ENCODE measurements around the gene FCMR.

FCMR gene

DNA sequence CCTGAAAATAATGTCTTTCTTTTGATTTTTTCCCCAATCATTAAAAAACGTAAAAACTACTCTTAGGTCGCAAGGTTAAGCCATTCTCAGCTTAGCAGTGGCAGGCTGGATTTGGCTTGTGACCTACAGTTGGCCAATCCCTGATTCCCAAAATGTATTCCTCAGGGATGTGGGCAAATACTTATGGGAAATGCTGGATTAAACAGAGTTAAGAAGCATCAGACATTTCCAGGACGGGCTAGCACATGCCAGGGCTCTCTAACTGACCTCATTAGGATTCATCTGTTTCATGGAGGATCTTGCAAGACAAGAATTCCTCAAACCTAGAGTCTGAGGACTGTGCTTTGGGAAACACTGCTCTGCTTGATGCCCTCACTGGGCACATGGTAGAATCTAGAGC lies 25.5 kb downstream of the FCMR start:
- Histone ChIP-seq H3K27me3 (ENCODE audit: control insufficient read depth, low read length) (peaks cover 32% of the 10 kb centered on the region), H4K20me1 (ENCODE audit: control insufficient read depth, insufficient read depth, low read depth, low read length) (no peaks in the 10 kb centered on the region), H3K4me1 (ENCODE audit: control insufficient read depth, low read length) (peaks cover under 1% of the 10 kb centered on the region), H3F3A (ENCODE audit: control insufficient read depth, insufficient read depth) (no peaks in the 10 kb centered on the region), H3K36me3 (ENCODE audit: control insufficient read depth, low read length) (no peaks in the 10 kb centered on the region), H3K9me2 (replicated peaks; ENCODE audit: control insufficient read depth, low read length) (no peaks in the 10 kb centered on the region), H3K4me2 (ENCODE audit: low read length) (no peak overlapping the region), H3K9me3 (ENCODE audit: control insufficient read depth, insufficient read depth, low read length) (no peaks in the 10 kb centered on the region), H3K4me3 (ENCODE audit: low read length) (no peak overlapping the region), H3K79me2 (ENCODE audit: control insufficient read depth, low read length) (no peaks in the 10 kb centered on the region), H3K27ac (ENCODE audit: low read depth, low read length) (no peak overlapping the region)
- TF ChIP-seq, protein P1, sequence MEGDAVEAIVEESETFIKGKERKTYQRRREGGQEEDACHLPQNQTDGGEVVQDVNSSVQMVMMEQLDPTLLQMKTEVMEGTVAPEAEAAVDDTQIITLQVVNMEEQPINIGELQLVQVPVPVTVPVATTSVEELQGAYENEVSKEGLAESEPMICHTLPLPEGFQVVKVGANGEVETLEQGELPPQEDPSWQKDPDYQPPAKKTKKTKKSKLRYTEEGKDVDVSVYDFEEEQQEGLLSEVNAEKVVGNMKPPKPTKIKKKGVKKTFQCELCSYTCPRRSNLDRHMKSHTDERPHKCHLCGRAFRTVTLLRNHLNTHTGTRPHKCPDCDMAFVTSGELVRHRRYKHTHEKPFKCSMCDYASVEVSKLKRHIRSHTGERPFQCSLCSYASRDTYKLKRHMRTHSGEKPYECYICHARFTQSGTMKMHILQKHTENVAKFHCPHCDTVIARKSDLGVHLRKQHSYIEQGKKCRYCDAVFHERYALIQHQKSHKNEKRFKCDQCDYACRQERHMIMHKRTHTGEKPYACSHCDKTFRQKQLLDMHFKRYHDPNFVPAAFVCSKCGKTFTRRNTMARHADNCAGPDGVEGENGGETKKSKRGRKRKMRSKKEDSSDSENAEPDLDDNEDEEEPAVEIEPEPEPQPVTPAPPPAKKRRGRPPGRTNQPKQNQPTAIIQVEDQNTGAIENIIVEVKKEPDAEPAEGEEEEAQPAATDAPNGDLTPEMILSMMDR (IDR thresholded peaks at IDR 0.05; ENCODE audit: low read depth, low read length, poor library complexity, severe bottlenecking) = no peak
- no peak for TF ChIP-seq EZH2phosphoT487 (IDR thresholded peaks at IDR 0.05; ENCODE audit: borderline replicate concordance, low read length)

DNA sequence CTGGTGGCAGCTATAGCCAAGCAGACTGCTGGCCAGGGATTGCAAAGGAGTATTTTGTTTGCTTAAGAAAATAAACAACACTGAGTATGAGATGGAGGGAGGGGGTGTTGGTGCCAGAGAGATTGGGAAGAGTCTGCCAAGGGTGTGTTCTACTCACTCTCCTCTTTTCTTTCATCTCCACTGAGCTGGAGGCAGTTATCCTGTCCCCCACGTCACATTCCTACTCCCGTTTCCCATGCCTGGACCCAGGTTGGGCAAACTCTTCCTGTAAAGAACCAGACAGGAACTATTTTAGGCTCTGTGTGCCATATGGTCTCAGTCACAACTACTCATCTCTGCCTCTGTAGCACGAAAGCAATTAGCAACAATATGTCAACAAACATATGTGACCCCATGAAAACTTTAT lies 25.9 kb downstream of the FCMR start:
- no peak overlapping the region for H3K4me2 ChIP-seq (ENCODE audit: low read length)
- no peaks in the 10 kb centered on the region for H4K20me1 ChIP-seq (ENCODE audit: control insufficient read depth, insufficient read depth, low read depth, low read length)
- no peak overlapping the region for H3K27ac ChIP-seq (ENCODE audit: low read depth, low read length)
- peaks cover 4% of the 10 kb centered on the region for H3K4me1 ChIP-seq (ENCODE audit: control insufficient read depth, low read length)
- peaks cover 32% of the 10 kb centered on the region for H3K27me3 ChIP-seq (ENCODE audit: control insufficient read depth, low read length)
- no peaks in the 10 kb centered on the region for H3K79me2 ChIP-seq (ENCODE audit: control insufficient read depth, low read length)
- no peaks in the 10 kb centered on the region for H3K36me3 ChIP-seq (ENCODE audit: control insufficient read depth, low read length)
- no peaks in the 10 kb centered on the region for H3K9me3 ChIP-seq (ENCODE audit: control insufficient read depth, insufficient read depth, low read length)
- no peaks in the 10 kb centered on the region for H3F3A ChIP-seq (ENCODE audit: control insufficient read depth, insufficient read depth)
- no peaks in the 10 kb centered on the region for H3K9me2 ChIP-seq (replicated peaks; ENCODE audit: control insufficient read depth, low read length)
- no peak overlapping the region for H3K4me3 ChIP-seq (ENCODE audit: low read length)
- TF ChIP-seq, protein P1 (IDR thresholded peaks at IDR 0.05; ENCODE audit: low read depth, low read length, poor library complexity, severe bottlenecking) = no peak
- TF ChIP-seq EZH2phosphoT487 (IDR thresholded peaks at IDR 0.05; ENCODE audit: borderline replicate concordance, low read length) = no peak

DNA sequence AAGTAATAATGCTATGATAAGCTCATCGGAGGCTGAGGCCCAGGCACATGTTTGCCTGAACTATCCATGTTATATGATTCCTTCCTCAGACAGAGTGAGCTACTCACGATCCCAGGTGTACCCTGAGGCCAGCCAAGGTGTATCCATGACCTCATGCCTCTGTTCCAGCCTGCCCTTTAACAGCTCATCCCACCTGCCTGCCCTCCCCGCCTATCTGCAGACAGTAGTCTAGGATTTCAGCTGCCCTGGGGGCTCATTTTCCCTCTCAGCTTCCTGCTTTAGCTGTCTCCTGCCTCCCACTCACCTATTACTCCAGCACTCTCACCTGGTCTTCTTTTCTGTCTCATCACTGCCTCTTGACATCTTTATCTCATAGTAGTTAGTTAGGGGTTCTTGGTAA lies 26.4 kb downstream of the FCMR start:
- Histone ChIP-seq H3K79me2 (ENCODE audit: control insufficient read depth, low read length) (no peaks in the 10 kb centered on the region), H3K4me1 (ENCODE audit: control insufficient read depth, low read length) (peaks cover 9% of the 10 kb centered on the region), H3K27ac (ENCODE audit: low read depth, low read length) (no peak overlapping the region), H3K9me3 (ENCODE audit: control insufficient read depth, insufficient read depth, low read length) (no peaks in the 10 kb centered on the region), H3K27me3 (ENCODE audit: control insufficient read depth, low read length) (peaks cover 29% of the 10 kb centered on the region), H3K36me3 (ENCODE audit: control insufficient read depth, low read length) (no peaks in the 10 kb centered on the region), H3K4me2 (ENCODE audit: low read length) (no peak overlapping the region), H3K9me2 (replicated peaks; ENCODE audit: control insufficient read depth, low read length) (no peaks in the 10 kb centered on the region), H4K20me1 (ENCODE audit: control insufficient read depth, insufficient read depth, low read depth, low read length) (no peaks in the 10 kb centered on the region), H3K4me3 (ENCODE audit: low read length) (no peak overlapping the region), H3F3A (ENCODE audit: control insufficient read depth, insufficient read depth) (no peaks in the 10 kb centered on the region)
- TF ChIP-seq, protein P1 (IDR thresholded peaks at IDR 0.05; ENCODE audit: low read depth, low read length, poor library complexity, severe bottlenecking) = no peak
- no peak for TF ChIP-seq EZH2phosphoT487 (IDR thresholded peaks at IDR 0.05; ENCODE audit: borderline replicate concordance, low read length)

DNA sequence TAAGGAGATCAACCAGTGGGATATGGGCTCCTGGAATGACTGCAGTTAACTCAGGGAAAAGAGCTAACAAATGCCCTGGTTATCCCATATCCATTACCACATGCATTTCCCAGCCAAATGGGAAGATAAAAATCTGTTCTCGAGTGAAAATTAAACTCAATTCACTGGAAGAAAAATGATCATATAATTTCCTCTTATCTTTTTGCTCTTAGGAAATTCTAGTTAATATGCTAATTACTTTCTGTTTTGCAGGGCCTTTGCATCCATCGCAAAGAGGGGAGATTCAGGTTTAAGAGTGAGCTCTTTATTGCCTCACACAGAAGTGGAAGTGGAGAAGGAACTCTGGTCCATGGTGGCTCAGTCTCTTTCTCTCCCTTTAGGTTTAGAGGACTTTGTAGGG lies 28.4 kb downstream of the FCMR start:
- Histone ChIP-seq H3K4me3 (ENCODE audit: low read length) (no peak overlapping the region), H4K20me1 (ENCODE audit: control insufficient read depth, insufficient read depth, low read depth, low read length) (no peaks in the 10 kb centered on the region), H3K79me2 (ENCODE audit: control insufficient read depth, low read length) (no peaks in the 10 kb centered on the region), H3K27me3 (ENCODE audit: control insufficient read depth, low read length) (peaks cover 37% of the 10 kb centered on the region), H3K4me2 (ENCODE audit: low read length) (no peak overlapping the region), H3K27ac (ENCODE audit: low read depth, low read length) (no peak overlapping the region), H3K9me3 (ENCODE audit: control insufficient read depth, insufficient read depth, low read length) (no peaks in the 10 kb centered on the region), H3K4me1 (ENCODE audit: control insufficient read depth, low read length) (peaks cover 10% of the 10 kb centered on the region), H3F3A (ENCODE audit: control insufficient read depth, insufficient read depth) (no peaks in the 10 kb centered on the region), H3K9me2 (replicated peaks; ENCODE audit: control insufficient read depth, low read length) (no peaks in the 10 kb centered on the region), H3K36me3 (ENCODE audit: control insufficient read depth, low read length) (no peaks in the 10 kb centered on the region)
- TF ChIP-seq EZH2phosphoT487 (IDR thresholded peaks at IDR 0.05; ENCODE audit: borderline replicate concordance, low read length) = no peak
- TF ChIP-seq, protein P1 (IDR thresholded peaks at IDR 0.05; ENCODE audit: low read depth, low read length, poor library complexity, severe bottlenecking) = no peak

Measured in DOHH2 (cell line).